GM12872 (cell line): ENCODE data around the gene EID1.

ENCODE experiments used
- CTCF ChIP-seq: IDR thresholded peaks from 3 replicates; pipeline ENCODE4 v1.5.1; 2011; ENCODE audit warnings: low read depth, mild to moderate bottlenecking, low read length, moderate library complexity; ENCODE audit not compliant: insufficient read depth

The EID1 gene

GRCh38 chr15:48915861-48916260 is 37.9 kb downstream of the EID1 start:
- no peak for TF ChIP-seq CTCF

- no peak for TF ChIP-seq CTCF
Measured at GRCh38 chr15:48916721-48917120, 38.8 kb downstream of the EID1 start.

- no peak for TF ChIP-seq CTCF
Measured at GRCh38 chr15:48922046-48922445, 44.1 kb downstream of the EID1 start.

- TF ChIP-seq CTCF, result no peak
Measured at GRCh38 chr15:48924528-48925393, 46.8 kb downstream of the EID1 start.

- TF ChIP-seq CTCF, result no peak
Measured at GRCh38 chr15:48925714-48926223, 47.8 kb downstream of the EID1 start.

GRCh38 chr15:48928877-48929538 is 51.1 kb downstream of the EID1 start:
- no peak for TF ChIP-seq CTCF

- TF ChIP-seq CTCF, result no peak
Measured at GRCh38 chr15:48929661-48930060, 51.7 kb downstream of the EID1 start.
